HG03521 (cell line): Measurements from ENCODE around the gene STARD13.

Experiments used
- ATAC-seq: cut with Tn5 transposase; IDR thresholded peaks from one replicate; pipeline ENCODE4 v1.9.1; 2021; ENCODE audit warnings: mild to moderate bottlenecking, moderate library complexity; ENCODE audit not compliant: unreplicated experiment

The STARD13 gene

GRCh38 chr13:33310245-33311038, 24.9 kb upstream of the STARD13 start:
- no peak for ATAC-seq

GRCh38 chr13:33308863-33309262, 23.3 kb upstream of the STARD13 start:
- no peak for ATAC-seq

- no peak for ATAC-seq
These were observed 22.3 kb upstream of the STARD13 start for GRCh38 chr13:33307843-33308242.

GRCh38 chr13:33303855-33304597, 18.5 kb upstream of the STARD13 start:
- no peak for ATAC-seq

- no peak for ATAC-seq
These were observed 14.1 kb upstream of the STARD13 start for GRCh38 chr13:33299626-33300025.

- ATAC-seq = no peak
These were observed 11.4 kb upstream of the STARD13 start for GRCh38 chr13:33296793-33297425.

- ATAC-seq = no peak
These were observed 7.2 kb upstream of the STARD13 start for GRCh38 chr13:33292712-33293111.

GRCh38 chr13:33290421-33290965, 4.9 kb upstream of the STARD13 start:
- ATAC-seq = no peak

- ATAC-seq = no peak
These were observed 4.4 kb upstream of the STARD13 start for GRCh38 chr13:33289966-33290365.

- ATAC-seq = no peak
These were observed 1.8 kb upstream of the STARD13 start for GRCh38 chr13:33287142-33287882.

GRCh38 chr13:33286128-33286527, 573 bp upstream of the STARD13 start:
- ATAC-seq = no peak

- peak; percentile 17 for ATAC-seq
These were observed 639 bp downstream of the STARD13 start for GRCh38 chr13:33284916-33285315.

- ATAC-seq = no peak
These were observed 1.5 kb downstream of the STARD13 start for GRCh38 chr13:33284031-33284430.

GRCh38 chr13:33283195-33283911, 2.2 kb downstream of the STARD13 start:
- no peak for ATAC-seq

- no peak for ATAC-seq
These were observed 3.5 kb downstream of the STARD13 start for GRCh38 chr13:33281951-33282595.

GRCh38 chr13:33280923-33281322, 4.6 kb downstream of the STARD13 start:
- no peak for ATAC-seq

- ATAC-seq = no peak
These were observed 5.2 kb downstream of the STARD13 start for GRCh38 chr13:33280279-33280905.

GRCh38 chr13:33279414-33280278, 5.9 kb downstream of the STARD13 start:
- no peak for ATAC-seq
